GM12878 (cell line): ENCODE measurements around the gene MYO10. TPM values are rescaled to one million over a fixed set of nuclear protein-coding genes. Genes with fewer than 3 reads are reported as not detected.

Experiments used
- ATAC-seq: fragments of 200-7000 bp; cut with Tn5 transposase; 3 replicates; pipeline ENCODE4 v1.9.1; 2020; ENCODE audit warnings: mild to moderate bottlenecking, moderate library complexity
- BruUV-seq: library from RNA; stranded (reverse); fragments of 400-500 nt; replicated peaks from 2 replicates; lab custom pipeline; 2021; lab: Mats Ljungman, UMichigan
- CTCF ChIA-PET: fragments of 300-600 bp; sonication (Branson Sonifier 250); formaldehyde crosslinking; extraction: SDS; loops from one replicate; lab custom pipeline; 2021; ENCODE audit warnings: inconsistent platforms; lab: Yijun Ruan, JAX
- POLR2A ChIA-PET: fragments of 350-600 bp; formaldehyde crosslinking; extraction: SDS; loops from one replicate; lab custom pipeline; 2021; ENCODE audit warnings: inconsistent platforms; lab: Charles Lee
- RAD21 ChIA-PET: fragments of 300-600 bp; sonication (Branson Sonifier 250); formaldehyde crosslinking; loops from one replicate; lab custom pipeline; 2023; ENCODE audit warnings: antibody characterized with exemption; ENCODE audit not compliant: unreplicated experiment; lab: Charles Lee
- SMC1A ChIA-PET: fragments of 300-600 bp; sonication (Branson Sonifier 250); formaldehyde crosslinking; loops from one replicate; lab custom pipeline; 2023; ENCODE audit not compliant: unreplicated experiment, uncharacterized antibody; lab: Charles Lee
- DNase-seq: peaks from one replicate; pipeline ENCODE4 v3.0.0-alpha.2; 2011; ENCODE audit warnings: low read depth, low spot score
- FAIRE-seq: peaks from 3 replicates; lab custom pipeline; 2011; peaks lifted over from hg19 to GRCh38; lab: Jason Lieb, UNC
- H2AFZ ChIP-seq: 2 replicates; pipeline ENCODE4 v1.6.0; 2011; ENCODE audit warnings: low read depth, low read length, control low read depth; ENCODE audit not compliant: control insufficient read depth
- H3K27ac ChIP-seq: 2 replicates; pipeline ENCODE4 v1.5.1; 2011; ENCODE audit warnings: control low read depth; ENCODE audit not compliant: control insufficient read depth, insufficient read depth
- H3K27me3 ChIP-seq, 2 experiments: replicated peaks in 1 of 2; 2 replicates each; pipeline versions ENCODE4 v1.6.0 to v1.6.1; 2011; ENCODE audit warnings: low read length in 1 of 2; ENCODE audit not compliant: control insufficient read depth in 2 of 2, insufficient read depth in 2 of 2
- H3K36me3 ChIP-seq, 2 experiments: 2 replicates each; pipeline ENCODE4 v1.5.1; 2011; ENCODE audit warnings: low read length in 1 of 2; ENCODE audit not compliant: control insufficient read depth in 2 of 2, insufficient read depth in 2 of 2
- H3K4me1 ChIP-seq: 2 replicates; pipeline ENCODE4 v1.6.1; 2011; ENCODE audit warnings: mild to moderate bottlenecking, low read length, moderate library complexity, mixed read lengths; ENCODE audit not compliant: control insufficient read depth, insufficient read depth
- H3K4me2 ChIP-seq: 2 replicates; pipeline ENCODE4 v1.6.0; 2011; ENCODE audit warnings: control low read depth; ENCODE audit not compliant: control insufficient read depth, insufficient read depth
- H3K4me3 ChIP-seq: fragments of 200-600 bp; sonication (generic); 2 replicates; pipeline ENCODE4 v1.5.1; 2016
- H3K79me2 ChIP-seq: 2 replicates; pipeline ENCODE4 v1.6.0; 2011; ENCODE audit warnings: low read length; ENCODE audit not compliant: control insufficient read depth, insufficient read depth
- H3K9ac ChIP-seq: 2 replicates; pipeline ENCODE4 v1.8.0; 2011; ENCODE audit warnings: low read length, control low read depth, mixed read lengths; ENCODE audit not compliant: control insufficient read depth, insufficient read depth
- H3K9me3 ChIP-seq: replicated peaks from 3 replicates; pipeline ENCODE4 v1.5.1; 2011; ENCODE audit warnings: mild to moderate bottlenecking, low read length; ENCODE audit not compliant: control insufficient read depth, insufficient read depth
- H4K20me1 ChIP-seq: 2 replicates; pipeline ENCODE4 v1.6.0; 2011; ENCODE audit not compliant: control insufficient read depth, insufficient read depth
- BACH1 ChIP-seq: fragments of 450-650 bp; IDR thresholded peaks from 2 replicates; pipeline ENCODE4 v1.6.1; 2017; ENCODE audit warnings: mild to moderate bottlenecking, borderline replicate concordance
- CREM ChIP-seq: IDR thresholded peaks from 2 replicates; pipeline ENCODE4 v1.6.1; 2014; ENCODE audit warnings: antibody characterized with exemption, low read depth
- GATAD2B ChIP-seq: fragments of 450-650 bp; conservative IDR thresholded peaks from 2 replicates; pipeline ENCODE4 v1.6.1; 2017; ENCODE audit warnings: low read depth, mild to moderate bottlenecking, moderate library complexity
- HDAC2 ChIP-seq: fragments of 200-600 bp; sonication (generic); IDR thresholded peaks from 2 replicates; pipeline ENCODE4 v1.6.1; 2017
- IKZF2 ChIP-seq, 2 experiments: fragments of 450-650 bp; IDR thresholded peaks; 2 replicates each; pipeline ENCODE4 v1.6.1; 2017; ENCODE audit warnings: mild to moderate bottlenecking in 2 of 2, moderate library complexity in 2 of 2
- JUNB ChIP-seq: IDR thresholded peaks from 2 replicates; pipeline ENCODE4 v1.6.1; 2016; ENCODE audit warnings: antibody characterized with exemption, mild to moderate bottlenecking
- JUND ChIP-seq: IDR thresholded peaks from 2 replicates; pipeline ENCODE4 v1.6.1; 2012; ENCODE audit warnings: low read depth, mild to moderate bottlenecking, low read length, improper control_type of control experiment, moderate library complexity
- MEF2A ChIP-seq: IDR thresholded peaks from 2 replicates; pipeline ENCODE4 v1.6.1; 2011; ENCODE audit warnings: low read depth, mild to moderate bottlenecking, low read length, moderate library complexity; ENCODE audit not compliant: insufficient read depth
- MYC ChIP-seq: IDR thresholded peaks from 2 replicates; pipeline ENCODE4 v1.6.1; 2011; ENCODE audit warnings: mild to moderate bottlenecking, low read length, moderate library complexity, inconsistent platforms; ENCODE audit not compliant: insufficient read depth, insufficient replicate concordance, insufficient read length, severe bottlenecking
- TBL1XR1 ChIP-seq: IDR thresholded peaks from 2 replicates; pipeline ENCODE4 v1.6.1; 2012; ENCODE audit warnings: low read depth, low read length, improper control_type of control experiment
- TCF7 ChIP-seq: IDR thresholded peaks from 2 replicates; pipeline ENCODE4 v1.6.1; 2014; ENCODE audit warnings: antibody characterized with exemption, borderline replicate concordance
- WGBS: methylation state at CpG from one replicate; pipeline ENCODE4 v1.1.6; 2016; ENCODE audit warnings: low lambda C conversion rate; ENCODE audit not compliant: insufficient replicate concordance, insufficient coverage; ENCODE audit errors: missing lambda C conversion rate; 5-methylcytosine and 5-hydroxymethylcytosine counted together
- in situ Hi-C: fragments of 300-500 bp; cut with MboI; formaldehyde crosslinking; loops from 9 replicates; pipeline ENCODE4 v1.14.3; 2018; ENCODE audit warnings: mixed read lengths
- intact Hi-C: fragments of 100-400 bp; cut with micrococcal nuclease; formaldehyde crosslinking; loops from one replicate; pipeline ENCODE4 v1.14.2; 2022; ENCODE audit not compliant: unreplicated experiment
- polyA plus RNA-seq, 11 experiments: library from polyadenylated mRNA; depleted of rRNA in 4 of 11; unstranded in 6 of 11; stranded (reverse) in 5 of 11; fragments of >200 nt; fragmentation: Nextera tagmentation in 4 of 11; fragmentation: Illumina TruSeq in 1 of 11; extraction: Ambion mirVana in 4 of 11; extraction: Trizol in 1 of 11; gene quantifications; 1 replicate in 1 of 11; 2 replicates in 10 of 11; pipeline versions ENCODE4 v1.2.1 to v1.2.3, GENCODE V29; 2011 to 2016; ENCODE audit warnings: inconsistent platforms in 2 of 11, missing spikeins in 2 of 11, low read depth in 1 of 11
- total RNA-seq, 4 experiments: library from RNA; depleted of rRNA in 3 of 4; stranded (reverse); fragments of >200 nt in 3 of 4; fragmentation: Illumina TruSeq in 1 of 4; extraction: Trizol in 1 of 4; gene quantifications; 2 replicates each; pipeline versions ENCODE4 v1.2.1 to v1.2.3, GENCODE V29; 2013 to 2021
- TF ChIP-seq, protein P1 (sequence below): fragments of 450-650 bp; conservative IDR thresholded peaks from 2 replicates; pipeline ENCODE4 v1.6.1; 2017; ENCODE audit warnings: mild to moderate bottlenecking, moderate library complexity
- TF ChIP-seq, protein P2 (sequence below): fragments of 450-650 bp; IDR thresholded peaks from 2 replicates; pipeline ENCODE4 v1.6.1; 2016; ENCODE audit warnings: mild to moderate bottlenecking

MYO10 gene
- total and polyA plus RNA-seq, 10 of the 15 experiments (the other 5 are each of a cell fraction or from before 2014, with no cell fraction given), result 0.02 to 0.77 (median 0.17) TPM

DNA sequence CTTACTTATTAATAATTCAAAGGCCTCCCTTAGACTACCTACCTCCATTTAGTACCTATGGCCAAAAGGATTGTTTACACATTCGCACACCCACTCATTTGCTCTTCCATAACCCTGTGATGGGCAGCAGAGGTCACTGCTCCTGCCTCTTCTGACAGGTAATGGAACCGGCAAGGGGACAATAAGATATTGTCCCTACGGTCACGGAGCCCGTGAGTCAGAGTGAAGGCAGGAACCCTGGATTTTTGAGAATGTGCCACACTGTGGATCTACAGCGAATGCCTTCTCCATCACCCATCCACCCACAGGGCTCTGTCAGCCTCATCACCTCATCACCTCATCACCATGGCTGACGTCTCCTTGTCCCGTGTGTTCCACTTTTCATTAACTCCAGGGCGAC lies 132.3 kb downstream of the MYO10 start:
- Histone ChIP-seq H3K9me3 (no peaks in the 10 kb centered on the region), H3K79me2 (no peaks in the 10 kb centered on the region), H4K20me1 (no peaks in the 10 kb centered on the region), H3K4me1 (no peaks in the 10 kb centered on the region), H3K27ac (no peak overlapping the region), H3K36me3 (no peaks in the 10 kb centered on the region), H2AFZ (no peak overlapping the region), H3K9ac (no peak overlapping the region), H3K4me2 (no peak overlapping the region), H3K4me3 (no peak overlapping the region), H3K27me3 (no peaks in the 10 kb centered on the region)
- no TSS peak for BruUV-seq
- FAIRE-seq (no peak), DNase-seq (no peak), ATAC-seq (no peak)
- ChIA-PET RAD21 (no interaction called here), CTCF (no interaction called here), SMC1A (no interaction called here), POLR2A (no interaction called here)
- no peak for TF ChIP-seq BACH1
- intact Hi-C loops, result no loop called here
- 20% methylated on average over 9 of the region's 9 CpGs for WGBS
- in situ Hi-C loops, result no loop called here

DNA sequence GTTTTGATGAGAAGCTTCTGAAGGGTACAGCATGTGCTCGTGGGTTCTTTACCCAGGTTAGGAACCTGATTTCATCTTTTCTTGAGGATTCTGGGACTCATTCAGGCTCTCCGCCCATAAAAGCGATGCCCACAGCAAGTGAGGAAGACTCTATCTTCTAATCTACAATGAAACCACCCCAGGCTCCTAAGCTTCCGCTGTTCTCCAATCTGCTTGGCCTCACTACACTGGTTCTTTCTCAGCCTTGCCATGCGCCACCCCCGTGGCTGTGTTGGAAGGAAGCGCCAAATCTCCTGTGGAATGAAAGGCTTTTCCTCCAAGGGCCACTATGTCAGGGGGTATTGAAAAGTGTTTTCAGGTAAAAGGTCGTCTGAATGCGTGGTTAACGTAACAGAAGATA lies 135.6 kb downstream of the MYO10 start:
- no peak for ATAC-seq
- ChIA-PET CTCF (interaction anchor here (0.9 to 1.0 kb wide), 2 partner anchors 9 to 402 kb away, joined by 3 read pairs; no protein-coding TSS in a partner anchor), SMC1A (no interaction called here), POLR2A (no interaction called here), RAD21 (interaction anchor here (1.2 kb wide), 1 partner anchor 385 kb away, joined by 3 read pairs; no protein-coding TSS in a partner anchor)
- Histone ChIP-seq H4K20me1 (no peaks in the 10 kb centered on the region), H3K4me3 (no peak overlapping the region), H3K36me3 (no peaks in the 10 kb centered on the region), H3K27ac (no peak overlapping the region), H3K9me3 (no peaks in the 10 kb centered on the region), H2AFZ (no peak overlapping the region), H3K9ac (no peak overlapping the region), H3K4me1 (no peaks in the 10 kb centered on the region), H3K79me2 (no peaks in the 10 kb centered on the region), H3K27me3 (no peaks in the 10 kb centered on the region), H3K4me2 (no peak overlapping the region)
- FAIRE-seq, result no peak
- TF ChIP-seq, protein P1, sequence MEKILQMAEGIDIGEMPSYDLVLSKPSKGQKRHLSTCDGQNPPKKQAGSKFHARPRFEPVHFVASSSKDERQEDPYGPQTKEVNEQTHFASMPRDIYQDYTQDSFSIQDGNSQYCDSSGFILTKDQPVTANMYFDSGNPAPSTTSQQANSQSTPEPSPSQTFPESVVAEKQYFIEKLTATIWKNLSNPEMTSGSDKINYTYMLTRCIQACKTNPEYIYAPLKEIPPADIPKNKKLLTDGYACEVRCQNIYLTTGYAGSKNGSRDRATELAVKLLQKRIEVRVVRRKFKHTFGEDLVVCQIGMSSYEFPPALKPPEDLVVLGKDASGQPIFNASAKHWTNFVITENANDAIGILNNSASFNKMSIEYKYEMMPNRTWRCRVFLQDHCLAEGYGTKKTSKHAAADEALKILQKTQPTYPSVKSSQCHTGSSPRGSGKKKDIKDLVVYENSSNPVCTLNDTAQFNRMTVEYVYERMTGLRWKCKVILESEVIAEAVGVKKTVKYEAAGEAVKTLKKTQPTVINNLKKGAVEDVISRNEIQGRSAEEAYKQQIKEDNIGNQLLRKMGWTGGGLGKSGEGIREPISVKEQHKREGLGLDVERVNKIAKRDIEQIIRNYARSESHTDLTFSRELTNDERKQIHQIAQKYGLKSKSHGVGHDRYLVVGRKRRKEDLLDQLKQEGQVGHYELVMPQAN, result no peak
- no peak for TF ChIP-seq MEF2A
- no peak for TF ChIP-seq CREM
- TF ChIP-seq TBL1XR1, result no peak
- no peak for TF ChIP-seq MYC
- TF ChIP-seq, protein P2, sequence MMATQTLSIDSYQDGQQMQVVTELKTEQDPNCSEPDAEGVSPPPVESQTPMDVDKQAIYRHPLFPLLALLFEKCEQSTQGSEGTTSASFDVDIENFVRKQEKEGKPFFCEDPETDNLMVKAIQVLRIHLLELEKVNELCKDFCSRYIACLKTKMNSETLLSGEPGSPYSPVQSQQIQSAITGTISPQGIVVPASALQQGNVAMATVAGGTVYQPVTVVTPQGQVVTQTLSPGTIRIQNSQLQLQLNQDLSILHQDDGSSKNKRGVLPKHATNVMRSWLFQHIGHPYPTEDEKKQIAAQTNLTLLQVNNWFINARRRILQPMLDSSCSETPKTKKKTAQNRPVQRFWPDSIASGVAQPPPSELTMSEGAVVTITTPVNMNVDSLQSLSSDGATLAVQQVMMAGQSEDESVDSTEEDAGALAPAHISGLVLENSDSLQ, result no peak
- TF ChIP-seq HDAC2, result no peak
- no peak for TF ChIP-seq JUNB
- TF ChIP-seq IKZF2 (IDR thresholded peaks at IDR 0.05), result no peak
- TF ChIP-seq TCF7, result no peak
- no peak for TF ChIP-seq JUND
- no peak for TF ChIP-seq GATAD2B
- DNase-seq, result no peak
- in situ Hi-C loops, result no loop called here
- intact Hi-C loops, result no loop called here
- BruUV-seq, result no TSS peak
- WGBS, result 42% methylated on average over 10 of the region's 10 CpGs
